T-cell (primary cell): Measurements from ENCODE around the gene TMPRSS15. TPM values are rescaled to one million over a fixed set of nuclear protein-coding genes. Genes with fewer than 3 reads are reported as not detected.

ENCODE experiments used
- ATAC-seq, 4 experiments: fragments of 200-7000 bp in 3 of 4; fragments of 150-1000 bp in 1 of 4; cut with Tn5 transposase; replicated peaks in 1 of 4; 1 replicate in 3 of 4; 2 replicates in 1 of 4; pipeline ENCODE4 v1.10.0; 2021; ENCODE audit warnings: moderate library complexity in 3 of 4, mild to moderate bottlenecking in 2 of 4, moderate number of reproducible peaks in 1 of 4
- CTCF ChIA-PET, 2 donors: fragments of 300-600 bp; sonication (Branson Sonifier 250); formaldehyde crosslinking; loops; one replicate each; lab custom pipeline; 2022; ENCODE audit warnings: antibody characterized with exemption in 2 of 2; lab: Charles Lee
- POLR2A ChIA-PET, 2 donors: fragments of 300-600 bp; sonication (Branson Sonifier 250); formaldehyde crosslinking; loops; one replicate each; lab custom pipeline; 2022; ENCODE audit warnings: antibody characterized with exemption in 2 of 2; lab: Charles Lee
- DNase-seq, 35 experiments: peaks; one replicate each; pipeline versions ENCODE4 v3.0.0 to v3.0.0-alpha.2; 2013 to 2023
- H3K27ac ChIP-seq: one replicate; pipeline ENCODE4 v1.5.1; 2013; ENCODE audit warnings: low read length
- H3K27me3 ChIP-seq, 2 experiments: replicated peaks in 1 of 2; 1 replicate in 1 of 2; 2 replicates in 1 of 2; pipeline versions ENCODE4 v1.6.1 to v1.7.0; 2013; ENCODE audit warnings: low read length in 1 of 2, mixed read lengths in 1 of 2; ENCODE audit not compliant: control insufficient read depth in 2 of 2, insufficient read depth in 2 of 2; ENCODE audit errors: extremely low read depth in 1 of 2
- H3K36me3 ChIP-seq, 2 donors: 1 replicate in 1 of 2; 2 replicates in 1 of 2; pipeline versions ENCODE4 v1.6.1 to v1.7.0; 2013; ENCODE audit warnings: low read length in 1 of 2; ENCODE audit not compliant: control insufficient read depth in 2 of 2, insufficient read depth in 1 of 2; ENCODE audit errors: extremely low read depth in 1 of 2
- H3K4me1 ChIP-seq, 2 experiments: 1 replicate in 1 of 2; 2 replicates in 1 of 2; pipeline versions ENCODE4 v1.6.1 to v1.7.0; 2013; ENCODE audit warnings: low read length in 2 of 2, mixed read lengths in 1 of 2; ENCODE audit not compliant: insufficient read depth in 2 of 2, control insufficient read depth in 1 of 2; ENCODE audit errors: extremely low read depth in 1 of 2
- H3K4me3 ChIP-seq, 2 donors: 1 replicate in 1 of 2; 2 replicates in 1 of 2; pipeline versions ENCODE4 v1.5.1 to v1.7.0; 2013; ENCODE audit warnings: mild to moderate bottlenecking in 2 of 2, low read length in 1 of 2, moderate library complexity in 1 of 2; ENCODE audit not compliant: control insufficient read depth in 1 of 2; ENCODE audit errors: extremely low read depth in 1 of 2
- H3K9me3 ChIP-seq: 2 replicates; pipeline ENCODE4 v1.7.0; 2013
- H3K27ac Mint-ChIP-seq, 2 donors: one replicate each; pipeline ENCODE4 v1.8.0; 2020 to 2021; ENCODE audit warnings: mild to moderate bottlenecking in 2 of 2, mixed read lengths in 2 of 2
- H3K27me3 Mint-ChIP-seq, 2 donors: one replicate each; pipeline ENCODE4 v1.8.0; 2021 to 2022; ENCODE audit warnings: mixed read lengths in 2 of 2
- H3K36me3 Mint-ChIP-seq: one replicate; pipeline ENCODE4 v1.8.0; 2021; ENCODE audit warnings: mixed read lengths
- H3K4me1 Mint-ChIP-seq, 3 donors: one replicate each; pipeline ENCODE4 v1.8.0; 2020 to 2022; ENCODE audit warnings: mixed read lengths in 3 of 3, mild to moderate bottlenecking in 1 of 3
- H3K4me3 Mint-ChIP-seq, 3 donors: one replicate each; pipeline ENCODE4 v1.8.0; 2020 to 2022; ENCODE audit warnings: mild to moderate bottlenecking in 3 of 3, mixed read lengths in 3 of 3, moderate library complexity in 3 of 3
- H3K9me3 Mint-ChIP-seq, 3 donors: one replicate each; pipeline ENCODE4 v1.8.0; 2020 to 2022; ENCODE audit warnings: mixed read lengths in 3 of 3
- WGBS: methylation state at CpG from one replicate; pipeline ENCODE4 v1.1.5; 2013; ENCODE audit warnings: missing lambda C conversion rate; ENCODE audit not compliant: insufficient coverage; 5-methylcytosine and 5-hydroxymethylcytosine counted together
- total RNA-seq, 35 experiments: library from RNA in 6 of 35; stranded (reverse) in 6 of 35; fragments of 120-200 nt in 1 of 35; gene quantifications; one replicate each; pipeline versions ENCODE4 v1.2.1 to v1.2.4 and lab custom pipeline; 2013 to 2026

Gene TMPRSS15
- total RNA-seq, 5 donors from 2014 or later (not counting 1 experiment from before 2014, with no cell fraction given), result not detected

DNA sequence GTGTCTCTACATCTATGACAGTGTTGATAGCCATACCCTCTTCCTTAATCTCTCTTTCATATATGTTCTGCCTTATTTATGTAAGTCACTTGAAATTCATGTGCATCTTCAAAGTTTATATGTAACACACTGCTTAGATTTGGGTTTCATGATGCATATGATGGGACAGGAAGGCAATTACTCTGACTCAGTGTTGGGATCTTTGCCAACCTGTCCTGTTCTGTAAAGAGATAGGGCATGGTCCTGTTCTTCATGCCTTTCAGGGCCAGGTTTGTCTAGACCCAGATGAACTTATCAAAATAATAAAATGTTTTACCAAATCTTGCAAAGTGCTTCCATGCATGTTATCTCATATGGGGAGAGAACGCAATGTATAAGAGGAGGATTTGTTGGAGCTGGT lies 69.5 kb downstream of the TMPRSS15 start:
- Histone ChIP-seq H3K36me3 (no peaks in the 10 kb centered on the region), H3K27me3 (no peaks in the 10 kb centered on the region), H3K4me1 (no peaks in the 10 kb centered on the region), H3K9me3 (no peaks in the 10 kb centered on the region), H3K27ac (no peak overlapping the region), H3K4me3 (no peak overlapping the region)
- no peak overlapping the region for H3K4me3 Mint-ChIP-seq
- no peaks in the 10 kb centered on the region for H3K4me1 Mint-ChIP-seq
- ATAC-seq (no peak), DNase-seq (no peak)
- ChIA-PET POLR2A (no interaction called here), CTCF (no interaction called here)
- no peaks in the 10 kb centered on the region for H3K36me3 Mint-ChIP-seq
- no peaks in the 10 kb centered on the region for H3K27me3 Mint-ChIP-seq
- WGBS, result 100% methylated on average over 1 of the region's 1 CpG
- no peak overlapping the region for H3K27ac Mint-ChIP-seq
- peaks cover 0 to 6% (median 0%) of the 10 kb centered on the region in 3 donors for H3K9me3 Mint-ChIP-seq

DNA sequence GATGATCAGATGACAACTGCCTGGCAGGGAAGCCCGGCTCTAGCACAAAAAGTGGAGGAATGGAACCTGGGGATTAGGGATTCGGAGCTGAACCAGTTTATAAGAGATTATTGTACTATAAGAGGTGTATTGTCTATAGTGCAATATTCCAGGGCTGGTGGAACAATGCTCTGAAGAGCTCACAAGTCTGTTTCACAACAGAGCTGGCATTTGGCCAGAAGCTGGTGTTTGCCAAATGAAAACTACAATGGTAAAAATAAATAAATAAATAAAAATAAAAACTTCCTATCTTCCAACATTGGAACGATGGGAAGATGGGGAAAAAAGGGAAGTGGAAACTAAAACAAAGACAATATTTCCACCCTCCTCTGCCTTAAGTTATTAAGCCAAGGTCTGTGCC lies 85.4 kb downstream of the TMPRSS15 start:
- Histone ChIP-seq H3K4me3 (no peak overlapping the region), H3K9me3 (no peaks in the 10 kb centered on the region), H3K27me3 (no peaks in the 10 kb centered on the region), H3K27ac (no peak overlapping the region), H3K36me3 (no peaks in the 10 kb centered on the region), H3K4me1 (no peaks in the 10 kb centered on the region)
- H3K27me3 Mint-ChIP-seq, result no peaks in the 10 kb centered on the region
- ChIA-PET CTCF (no interaction called here), POLR2A (interaction anchor here in 1 of 2 donors (0.6 kb wide), 1 partner anchor 768 kb away, joined by 3 read pairs; no protein-coding TSS in a partner anchor)
- no peak for ATAC-seq
- 44% methylated on average over 2 of the region's 3 CpGs for WGBS
- no peaks in the 10 kb centered on the region for H3K36me3 Mint-ChIP-seq
- no peak for DNase-seq
- no peak overlapping the region for H3K4me3 Mint-ChIP-seq
- H3K9me3 Mint-ChIP-seq, result peaks cover 5 to 9% (median 8%) of the 10 kb centered on the region in 3 donors
- H3K27ac Mint-ChIP-seq, result no peak overlapping the region
- H3K4me1 Mint-ChIP-seq, result no peaks in the 10 kb centered on the region

DNA sequence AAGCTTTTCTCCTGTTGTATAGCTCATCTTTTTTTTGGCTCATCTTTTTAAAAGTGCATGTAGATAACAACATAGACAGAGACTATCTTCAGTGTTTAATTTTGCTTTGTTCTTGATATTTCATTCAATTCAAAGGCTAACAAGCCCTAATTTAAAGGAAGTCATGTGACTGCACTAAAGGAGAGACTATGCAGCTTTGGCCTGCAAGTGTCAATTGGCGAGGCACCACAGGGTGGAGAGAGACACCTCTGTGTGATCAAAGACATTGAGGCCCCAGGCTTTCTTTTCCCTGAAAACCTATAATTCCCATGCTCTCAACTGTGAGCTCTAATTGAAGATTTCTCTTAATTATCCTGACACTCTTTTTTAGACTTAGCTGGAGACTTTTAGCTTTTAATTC lies 105.4 kb downstream of the TMPRSS15 start:
- no peak for ATAC-seq
- Mint-ChIP-seq H3K9me3 (no peaks in the 10 kb centered on the region), H3K4me3 (no peak overlapping the region), H3K36me3 (no peaks in the 10 kb centered on the region), H3K27ac (no peak overlapping the region), H3K27me3 (no peaks in the 10 kb centered on the region), H3K4me1 (peaks cover 0 to 5% (median 3%) of the 10 kb centered on the region in 3 donors)
- ChIA-PET POLR2A (interaction anchor here in 1 of 2 donors (0.6 kb wide), 1 partner anchor 645 kb away, joined by 3 read pairs; no protein-coding TSS in a partner anchor), CTCF (interaction anchor here in 1 of 2 donors (0.6 kb wide), 1 partner anchor 803 kb away, joined by 3 read pairs; no protein-coding TSS in a partner anchor)
- no peak overlapping the region for H3K4me3 ChIP-seq
- H3K9me3 ChIP-seq, result no peaks in the 10 kb centered on the region
- no peaks in the 10 kb centered on the region for H3K36me3 ChIP-seq
- no peak overlapping the region for H3K27ac ChIP-seq
- no peaks in the 10 kb centered on the region for H3K4me1 ChIP-seq
- no peak for DNase-seq
- WGBS, result 17% methylated on average over 1 of the region's 1 CpG
- H3K27me3 ChIP-seq, result no peaks in the 10 kb centered on the region

DNA sequence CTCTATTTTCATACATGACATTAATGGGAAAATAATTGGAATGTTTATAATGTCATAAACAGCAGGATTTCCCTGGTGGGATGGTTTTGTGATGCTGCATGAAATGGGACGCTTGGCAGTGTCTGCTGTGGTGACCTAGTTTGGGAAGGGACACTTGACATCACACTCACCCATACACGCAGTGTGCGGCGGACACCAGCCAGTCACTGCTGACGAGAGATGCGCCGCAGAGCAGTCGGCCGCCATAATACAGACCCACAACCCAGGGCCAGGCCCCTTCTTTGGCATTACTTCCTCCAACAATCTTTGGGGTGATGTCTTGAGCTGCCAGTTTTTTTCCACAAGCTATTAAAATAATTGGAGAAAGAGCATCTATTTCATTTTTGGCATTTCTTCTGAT lies 109.5 kb downstream of the TMPRSS15 start:
- Mint-ChIP-seq H3K4me1 (peaks cover 0 to 5% (median 3%) of the 10 kb centered on the region in 3 donors), H3K27me3 (peaks cover 0 to 1% of the 10 kb centered on the region in 2 donors), H3K27ac (no peak overlapping the region), H3K4me3 (no peak overlapping the region), H3K9me3 (no peaks in the 10 kb centered on the region), H3K36me3 (no peaks in the 10 kb centered on the region)
- no CpG with 5 or more reads among the region's 9 CpGs for WGBS
- Histone ChIP-seq H3K36me3 (no peaks in the 10 kb centered on the region), H3K4me3 (no peak overlapping the region), H3K9me3 (no peaks in the 10 kb centered on the region), H3K27ac (no peak overlapping the region), H3K27me3 (no peaks in the 10 kb centered on the region), H3K4me1 (no peaks in the 10 kb centered on the region)
- ChIA-PET POLR2A (no interaction called here), CTCF (interaction anchor here in 1 of 2 donors (0.7 kb wide), 1 partner anchor 122 kb away, joined by 3 read pairs; no protein-coding TSS in a partner anchor)
- DNase-seq (no peak), ATAC-seq (no peak)

DNA sequence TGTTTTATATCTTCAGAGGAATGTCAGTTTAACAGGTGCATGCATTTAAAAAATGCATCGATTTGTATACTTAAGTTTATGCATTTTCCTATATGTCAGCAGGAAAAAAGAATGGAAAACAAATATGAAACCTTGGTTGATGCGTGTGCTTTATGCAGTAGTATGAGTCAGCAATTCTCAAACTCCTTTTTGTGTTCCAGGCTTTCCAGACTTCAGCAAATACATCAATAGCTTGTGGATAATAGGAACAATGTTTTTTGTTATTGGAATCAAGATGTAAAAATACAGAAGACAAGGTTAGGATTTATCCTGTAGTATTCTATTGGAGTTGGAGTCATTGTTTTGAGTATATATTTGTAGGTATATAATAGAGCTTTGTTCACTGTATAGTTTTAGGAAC lies 113.7 kb downstream of the TMPRSS15 start:
- H3K4me1 ChIP-seq, result no peaks in the 10 kb centered on the region
- ATAC-seq (no peak), DNase-seq (no peak)
- CTCF ChIA-PET, result interaction anchor here in 1 of 2 donors (0.6 kb wide), 2 partner anchors 10 to 855 kb away, joined by 3 read pairs; no protein-coding TSS in a partner anchor
- Mint-ChIP-seq H3K27ac (no peak overlapping the region), H3K27me3 (peaks cover 0 to 1% of the 10 kb centered on the region in 2 donors), H3K9me3 (no peaks in the 10 kb centered on the region), H3K4me1 (no peaks in the 10 kb centered on the region), H3K36me3 (no peaks in the 10 kb centered on the region), H3K4me3 (no peak overlapping the region)
- H3K4me3 ChIP-seq, result no peak overlapping the region
- H3K27ac ChIP-seq, result no peak overlapping the region
- no CpG with 5 or more reads among the region's 2 CpGs for WGBS
- POLR2A ChIA-PET, result no interaction called here
- H3K36me3 ChIP-seq, result no peaks in the 10 kb centered on the region
- no peaks in the 10 kb centered on the region for H3K9me3 ChIP-seq
- no peaks in the 10 kb centered on the region for H3K27me3 ChIP-seq

DNA sequence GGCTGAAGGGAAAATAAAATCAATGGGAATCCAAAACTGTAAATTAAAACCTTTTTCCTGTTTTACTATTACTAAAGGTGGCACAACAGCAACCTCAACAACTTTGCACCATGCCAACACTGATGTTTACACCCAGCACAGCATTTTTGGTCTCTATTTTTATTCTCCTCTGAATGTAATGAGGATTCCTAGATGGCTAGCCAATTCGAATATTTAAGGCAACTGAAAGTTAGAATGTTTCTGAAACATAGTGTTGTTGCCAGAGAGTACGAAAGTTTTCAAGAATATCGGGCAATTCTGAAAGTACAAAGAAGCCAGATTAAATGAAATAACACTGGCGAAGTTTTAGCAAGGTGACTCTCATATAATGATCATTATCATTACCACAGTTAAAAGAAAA lies 118.2 kb downstream of the TMPRSS15 start:
- Mint-ChIP-seq H3K4me3 (no peak overlapping the region), H3K27me3 (peaks cover 0 to 3% of the 10 kb centered on the region in 2 donors), H3K9me3 (no peaks in the 10 kb centered on the region), H3K4me1 (no peaks in the 10 kb centered on the region), H3K36me3 (no peaks in the 10 kb centered on the region), H3K27ac (no peak overlapping the region)
- H3K4me3 ChIP-seq, result no peak overlapping the region
- ATAC-seq (no peak), DNase-seq (no peak)
- H3K27me3 ChIP-seq, result no peaks in the 10 kb centered on the region
- H3K36me3 ChIP-seq, result no peaks in the 10 kb centered on the region
- no peaks in the 10 kb centered on the region for H3K4me1 ChIP-seq
- no CpG with 5 or more reads among the region's 4 CpGs for WGBS
- POLR2A ChIA-PET, result no interaction called here
- H3K27ac ChIP-seq, result no peak overlapping the region
- H3K9me3 ChIP-seq, result no peaks in the 10 kb centered on the region
- CTCF ChIA-PET, result no interaction called here
